Sigmoid colon (tissue), 4 donors: ENCODE data around the gene P2RY8.

Source experiments
- EP300 ChIP-seq, 4 donors: sonication (generic); formaldehyde crosslinking; IDR thresholded peaks; one replicate each; pipeline ENCODE4 v1.6.1; 2017; ENCODE audit warnings: antibody characterized with exemption in 4 of 4
- POLR2A ChIP-seq, 2 donors: fragments of 450-650 bp; IDR thresholded peaks; one replicate each; pipeline ENCODE4 v1.6.1; 2016; ENCODE audit warnings: antibody characterized with exemption in 2 of 2, mild to moderate bottlenecking in 2 of 2, moderate library complexity in 2 of 2
- POLR2AphosphoS5 ChIP-seq, 4 donors: sonication (generic); formaldehyde crosslinking; IDR thresholded peaks; one replicate each; pipeline ENCODE4 v1.6.1; 2017; ENCODE audit warnings: antibody characterized with exemption in 4 of 4
- TF ChIP-seq, protein P1 (sequence below), 4 experiments: fragments of 450-650 bp in 3 of 4; fragments of 200-600 bp in 1 of 4; IDR thresholded peaks; one replicate each; pipeline ENCODE4 v1.5.1; 2016 to 2019; ENCODE audit warnings: antibody characterized with exemption in 4 of 4, mild to moderate bottlenecking in 3 of 4, moderate library complexity in 2 of 4

DNA sequence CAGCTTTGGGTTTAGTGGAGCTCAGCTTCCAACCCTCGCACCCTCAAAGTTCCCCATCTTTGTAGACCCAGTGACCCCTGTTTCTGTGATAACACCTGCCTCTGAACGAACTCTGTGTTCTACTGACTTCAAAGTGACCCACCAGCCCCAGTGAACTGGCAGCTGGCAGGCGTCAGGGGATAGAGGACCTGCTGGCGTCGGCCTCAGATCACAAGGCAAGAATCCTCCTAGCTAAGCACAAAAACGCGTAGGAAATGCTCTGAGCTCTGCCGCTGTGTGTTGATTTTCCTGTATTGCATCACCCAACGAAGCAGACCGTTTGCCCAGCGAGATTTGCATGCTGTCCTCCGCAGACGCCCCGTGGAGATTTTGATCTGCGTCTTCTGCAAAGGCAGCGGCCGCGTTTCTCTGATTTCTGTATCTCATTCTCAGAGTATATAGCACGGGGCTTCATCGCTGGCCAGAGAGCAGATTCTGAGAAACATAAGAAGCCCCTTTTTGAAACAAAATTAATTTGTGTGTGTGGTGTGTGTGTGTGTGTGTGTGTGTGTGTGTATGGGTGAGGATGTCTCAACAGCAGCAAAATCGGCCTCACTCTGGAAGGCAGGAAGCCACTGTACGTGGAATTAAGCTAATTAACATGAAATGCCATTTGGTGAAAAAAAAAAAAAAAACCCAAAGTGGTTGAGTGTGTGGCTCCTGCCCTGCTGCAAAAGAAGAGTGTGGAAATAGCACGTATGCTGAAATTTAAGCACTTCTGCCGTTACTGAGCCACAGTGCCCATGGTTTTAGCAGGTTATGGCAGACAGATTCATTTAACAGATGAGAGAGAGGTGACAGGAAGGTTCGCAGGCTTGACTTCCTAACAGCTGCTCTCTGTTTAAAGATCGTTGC lies 55.1 kb downstream of the P2RY8 start:
- TF ChIP-seq, protein P1, sequence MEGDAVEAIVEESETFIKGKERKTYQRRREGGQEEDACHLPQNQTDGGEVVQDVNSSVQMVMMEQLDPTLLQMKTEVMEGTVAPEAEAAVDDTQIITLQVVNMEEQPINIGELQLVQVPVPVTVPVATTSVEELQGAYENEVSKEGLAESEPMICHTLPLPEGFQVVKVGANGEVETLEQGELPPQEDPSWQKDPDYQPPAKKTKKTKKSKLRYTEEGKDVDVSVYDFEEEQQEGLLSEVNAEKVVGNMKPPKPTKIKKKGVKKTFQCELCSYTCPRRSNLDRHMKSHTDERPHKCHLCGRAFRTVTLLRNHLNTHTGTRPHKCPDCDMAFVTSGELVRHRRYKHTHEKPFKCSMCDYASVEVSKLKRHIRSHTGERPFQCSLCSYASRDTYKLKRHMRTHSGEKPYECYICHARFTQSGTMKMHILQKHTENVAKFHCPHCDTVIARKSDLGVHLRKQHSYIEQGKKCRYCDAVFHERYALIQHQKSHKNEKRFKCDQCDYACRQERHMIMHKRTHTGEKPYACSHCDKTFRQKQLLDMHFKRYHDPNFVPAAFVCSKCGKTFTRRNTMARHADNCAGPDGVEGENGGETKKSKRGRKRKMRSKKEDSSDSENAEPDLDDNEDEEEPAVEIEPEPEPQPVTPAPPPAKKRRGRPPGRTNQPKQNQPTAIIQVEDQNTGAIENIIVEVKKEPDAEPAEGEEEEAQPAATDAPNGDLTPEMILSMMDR (IDR thresholded peaks at IDR 0.05): no peak
- TF ChIP-seq POLR2A (IDR thresholded peaks at IDR 0.05) (no peak), EP300 (IDR thresholded peaks at IDR 0.05) (peak in 2 of 4 donors; percentile 17 to 44), POLR2AphosphoS5 (IDR thresholded peaks at IDR 0.05) (peak in 2 of 4 donors; percentile 52 to 53)
